ENCODE measurements around the gene LAMC1. TPM values are rescaled to one million over a fixed set of nuclear protein-coding genes. Genes with fewer than 3 reads are reported as not detected.

The LAMC1 gene
- total RNA-seq, 1 experiment from 2014 or later, result 61.2 TPM

GRCh38 chr1:182984621-182985020 is 38.6 kb upstream of the LAMC1 start:
- no peak overlapping the region for H3K4me2 ChIP-seq (ENCODE audit: low read length)
- no peaks in the 10 kb centered on the region for H3K36me3 ChIP-seq (ENCODE audit: control insufficient read depth in 1 of 2, insufficient read depth in 2 of 2, low read length in 2 of 2)
- ATAC-seq, result no peak
- ChIA-PET CTCF (no interaction called here), RAD21 (ENCODE audit: low non-redundant PET in 1 of 2, low total read pairs in 2 of 2, uncharacterized antibody in 2 of 2, unreplicated experiment in 2 of 2) (no interaction called here), POLR2A (no interaction called here)
- no peaks in the 10 kb centered on the region for H4K20me1 ChIP-seq (ENCODE audit: insufficient read depth)
- H3K9ac ChIP-seq (ENCODE audit: low read length), result no peak overlapping the region
- DNase-seq (ENCODE audit: low read depth, low spot score), result no peak
- no peak overlapping the region for H3K27ac ChIP-seq (ENCODE audit: low read depth, low read length)
- TF ChIP-seq RAD21 (IDR thresholded peaks at IDR 0.05; ENCODE audit: low read depth) (no peak), SRF (IDR thresholded peaks at IDR 0.05; ENCODE audit: low read depth) (no peak), FOSL1 (IDR thresholded peaks at IDR 0.05; ENCODE audit: low read depth) (no peak), TCF7L2 (IDR thresholded peaks at IDR 0.05; ENCODE audit: borderline replicate concordance, extremely low read depth, insufficient read depth, insufficient read length) (no peak), EZH2 (IDR thresholded peaks at IDR 0.05) (no peak), SIN3A (IDR thresholded peaks at IDR 0.05; ENCODE audit: low read depth) (no peak), JUND (IDR thresholded peaks at IDR 0.05) (no peak)
- TF ChIP-seq, protein P1, sequence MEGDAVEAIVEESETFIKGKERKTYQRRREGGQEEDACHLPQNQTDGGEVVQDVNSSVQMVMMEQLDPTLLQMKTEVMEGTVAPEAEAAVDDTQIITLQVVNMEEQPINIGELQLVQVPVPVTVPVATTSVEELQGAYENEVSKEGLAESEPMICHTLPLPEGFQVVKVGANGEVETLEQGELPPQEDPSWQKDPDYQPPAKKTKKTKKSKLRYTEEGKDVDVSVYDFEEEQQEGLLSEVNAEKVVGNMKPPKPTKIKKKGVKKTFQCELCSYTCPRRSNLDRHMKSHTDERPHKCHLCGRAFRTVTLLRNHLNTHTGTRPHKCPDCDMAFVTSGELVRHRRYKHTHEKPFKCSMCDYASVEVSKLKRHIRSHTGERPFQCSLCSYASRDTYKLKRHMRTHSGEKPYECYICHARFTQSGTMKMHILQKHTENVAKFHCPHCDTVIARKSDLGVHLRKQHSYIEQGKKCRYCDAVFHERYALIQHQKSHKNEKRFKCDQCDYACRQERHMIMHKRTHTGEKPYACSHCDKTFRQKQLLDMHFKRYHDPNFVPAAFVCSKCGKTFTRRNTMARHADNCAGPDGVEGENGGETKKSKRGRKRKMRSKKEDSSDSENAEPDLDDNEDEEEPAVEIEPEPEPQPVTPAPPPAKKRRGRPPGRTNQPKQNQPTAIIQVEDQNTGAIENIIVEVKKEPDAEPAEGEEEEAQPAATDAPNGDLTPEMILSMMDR (IDR thresholded peaks at IDR 0.05 in 2 of 3, conservative IDR thresholded peaks at IDR 0.05 in 1 of 3; ENCODE audit: borderline replicate concordance in 1 of 3, insufficient read depth in 1 of 3, low read depth in 2 of 3, low read length in 2 of 3), result no peak
- no peaks in the 10 kb centered on the region for H3K9me3 ChIP-seq (ENCODE audit: control insufficient read depth in 1 of 2, insufficient read depth in 1 of 2, low read depth in 1 of 2, low read length in 2 of 2)
- H3K79me2 ChIP-seq (ENCODE audit: insufficient read depth, low read length), result no peaks in the 10 kb centered on the region
- no TSS peak for BruUV-seq (replicated peaks)
- H3K4me3 ChIP-seq (replicated peaks in 1 of 2; ENCODE audit: low read depth in 1 of 2, low read length in 2 of 2), result no peak overlapping the region
- no peaks in the 10 kb centered on the region for H3K9me2 ChIP-seq (ENCODE audit: insufficient read depth)
- no peaks in the 10 kb centered on the region for H3K27me3 ChIP-seq (ENCODE audit: insufficient read depth, low read length)
- intact Hi-C loops (cut with micrococcal nuclease), result no loop called here
- H2AFZ ChIP-seq (ENCODE audit: low read depth, low read length, poor library complexity, severe bottlenecking), result no peak overlapping the region
- H3K4me1 ChIP-seq (ENCODE audit: control insufficient read depth in 1 of 2, insufficient read depth in 2 of 2, low read length in 2 of 2), result peaks cover 0 to 13% of the 10 kb centered on the region in 2 experiments; a peak in 2 of 4 replicates

DNA sequence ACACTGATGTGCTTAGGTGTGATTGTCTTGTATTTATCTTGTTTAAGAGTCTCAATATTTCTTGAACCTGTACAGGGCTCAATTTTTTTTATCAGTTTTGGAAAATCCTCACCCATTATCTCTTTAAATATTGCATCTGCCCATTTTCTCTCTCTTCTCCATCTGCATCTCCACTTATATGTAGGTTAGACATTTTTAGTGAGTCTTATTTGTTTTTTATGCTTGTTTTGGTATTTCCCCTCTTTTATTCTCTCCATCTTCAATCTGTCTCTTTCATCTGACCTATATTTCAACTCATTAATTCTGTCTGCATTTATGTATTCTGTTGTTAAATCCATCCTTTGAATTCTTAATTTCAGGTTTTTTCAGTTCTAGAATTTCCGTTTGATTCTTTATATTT is 37.3 kb upstream of the LAMC1 start:
- POLR2A ChIA-PET, result no interaction called here
- TF ChIP-seq ATF3 (IDR thresholded peaks at IDR 0.05), result no peak
- TF ChIP-seq FOSL1 (IDR thresholded peaks at IDR 0.05; ENCODE audit: low read depth), result no peak
- no peak for TF ChIP-seq ZBTB33 (IDR thresholded peaks at IDR 0.05; ENCODE audit: extremely low read depth, insufficient replicate concordance, low read length)
- no peak for TF ChIP-seq ZNF274 (IDR thresholded peaks at IDR 0.05; ENCODE audit: low read depth, low read length)
- no peak for TF ChIP-seq ZFX (IDR thresholded peaks at IDR 0.05)
- TF ChIP-seq POLR2A (IDR thresholded peaks at IDR 0.05; ENCODE audit: borderline replicate concordance, extremely low read depth, insufficient read depth, insufficient read length), result no peak
- no peak for TF ChIP-seq EGR1 (IDR thresholded peaks at IDR 0.05; ENCODE audit: low read depth)
- no peak for TF ChIP-seq SIN3A (IDR thresholded peaks at IDR 0.05; ENCODE audit: low read depth)
- TF ChIP-seq MAX (IDR thresholded peaks at IDR 0.05), result no peak

More for the DNA sequence above, 37.3 kb upstream of the LAMC1 start:
- intact Hi-C loops (cut with micrococcal nuclease), result no loop called here
- H3K9me3 ChIP-seq (ENCODE audit: control insufficient read depth in 1 of 2, insufficient read depth in 1 of 2, low read depth in 1 of 2, low read length in 2 of 2), result no peaks in the 10 kb centered on the region
- no peaks in the 10 kb centered on the region for H3K9me2 ChIP-seq (ENCODE audit: insufficient read depth)
- no peaks in the 10 kb centered on the region for H4K20me1 ChIP-seq (ENCODE audit: insufficient read depth)
- DNase-seq (ENCODE audit: low read depth, low spot score) (no peak), ATAC-seq (no peak)
- H3K4me1 ChIP-seq (ENCODE audit: control insufficient read depth in 1 of 2, insufficient read depth in 2 of 2, low read length in 2 of 2), result peaks cover 0 to 25% of the 10 kb centered on the region in 2 experiments; a peak in 2 of 4 replicates
- no peak overlapping the region for H3K4me2 ChIP-seq (ENCODE audit: low read length)
- no peaks in the 10 kb centered on the region for H3K79me2 ChIP-seq (ENCODE audit: insufficient read depth, low read length)
- H3K9ac ChIP-seq (ENCODE audit: low read length), result no peak overlapping the region
- no peaks in the 10 kb centered on the region for H3K36me3 ChIP-seq (ENCODE audit: control insufficient read depth in 1 of 2, insufficient read depth in 2 of 2, low read length in 2 of 2)
- H3K4me3 ChIP-seq (replicated peaks in 1 of 2; ENCODE audit: low read depth in 1 of 2, low read length in 2 of 2), result no peak overlapping the region
- CTCF ChIA-PET, result no interaction called here
- RAD21 ChIA-PET (ENCODE audit: low non-redundant PET in 1 of 2, low total read pairs in 2 of 2, uncharacterized antibody in 2 of 2, unreplicated experiment in 2 of 2), result no interaction called here
- peak overlapping the region; percentile 71 for H2AFZ ChIP-seq (ENCODE audit: low read depth, low read length, poor library complexity, severe bottlenecking)
- no peaks in the 10 kb centered on the region for H3K27me3 ChIP-seq (ENCODE audit: insufficient read depth, low read length)
- BruUV-seq (replicated peaks), result no TSS peak
- no peak overlapping the region for H3K27ac ChIP-seq (ENCODE audit: low read depth, low read length)

Data from HCT116 (cell line).